ENCODE measurements around the gene AFM. TPM values are rescaled to one million over a fixed set of nuclear protein-coding genes. Genes with fewer than 3 reads are reported as not detected.

Gene AFM
- total and polyA plus RNA-seq, 7 experiments from 2014 or later: not detected

GRCh38 chr4:73501664-73502265 lies 20.2 kb downstream of the AFM start:
- ChIA-PET POLR2A (no interaction called here), CTCF (no interaction called here)
- Mint-ChIP-seq H3K27ac (no peak overlapping the region), H3K36me3 (no peaks in the 10 kb centered on the region), H3K27me3 (peaks cover 0 to 3% (median 0%) of the 10 kb centered on the region in 5 donors), H3K4me3 (no peak overlapping the region), H3K9me3 (peaks cover 0 to 4% (median 0%) of the 10 kb centered on the region in 11 donors), H3K4me1 (peaks cover 0 to 3% (median 0%) of the 10 kb centered on the region in 7 donors)
- H3K4me3 ChIP-seq (ENCODE audit: low read length): no peak overlapping the region
- no peak for DNase-seq
- H3K27ac ChIP-seq (ENCODE audit: low read depth, low read length): no peak overlapping the region
- H3K27me3 ChIP-seq (ENCODE audit: control insufficient read depth in 2 of 2, insufficient read depth in 2 of 2, low read length in 2 of 2): no peaks in the 10 kb centered on the region
- intact Hi-C loops (cut with micrococcal nuclease): no loop called here
- ATAC-seq: no peak
- H3K9me3 ChIP-seq (ENCODE audit: control insufficient read depth in 2 of 3, low read length in 3 of 3): no peaks in the 10 kb centered on the region
- no peaks in the 10 kb centered on the region for H3K36me3 ChIP-seq (ENCODE audit: control insufficient read depth in 2 of 3, insufficient read depth in 3 of 3, low read length in 3 of 3)
- no peaks in the 10 kb centered on the region for H3K4me1 ChIP-seq (ENCODE audit: control insufficient read depth in 2 of 2, insufficient read depth in 2 of 2, low read length in 2 of 2)

DNA sequence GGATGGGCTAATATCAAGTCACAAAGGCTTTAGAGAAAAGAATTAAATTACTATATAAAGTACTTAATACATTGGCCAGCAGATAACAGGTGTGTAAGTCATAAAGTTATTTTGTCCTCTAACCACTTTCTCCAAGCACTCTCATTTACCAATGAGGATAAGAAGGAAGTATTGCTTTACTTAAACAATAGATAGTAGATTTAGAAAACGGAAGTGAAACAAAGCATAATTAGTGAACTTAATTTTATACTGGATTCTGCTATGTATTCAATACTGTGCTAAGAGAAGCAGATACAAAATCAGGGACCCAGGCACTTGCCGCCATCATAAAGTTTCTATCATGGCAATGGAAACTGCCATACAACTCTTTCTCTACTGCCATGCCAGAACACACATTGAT lies 24.0 kb downstream of the AFM start:
- Histone ChIP-seq H3K4me1 (ENCODE audit: control insufficient read depth in 2 of 2, insufficient read depth in 2 of 2, low read length in 2 of 2) (no peaks in the 10 kb centered on the region), H3K4me3 (ENCODE audit: low read length) (no peak overlapping the region), H3K36me3 (ENCODE audit: control insufficient read depth in 2 of 3, insufficient read depth in 3 of 3, low read length in 3 of 3) (no peaks in the 10 kb centered on the region), H3K9me3 (ENCODE audit: control insufficient read depth in 2 of 3, low read length in 3 of 3) (no peaks in the 10 kb centered on the region), H3K27ac (ENCODE audit: low read depth, low read length) (no peak overlapping the region), H3K27me3 (ENCODE audit: control insufficient read depth in 2 of 2, insufficient read depth in 2 of 2, low read length in 2 of 2) (no peaks in the 10 kb centered on the region)
- H3K27ac Mint-ChIP-seq: no peak overlapping the region
- POLR2A ChIA-PET: no interaction called here
- no peak overlapping the region for H3K4me3 Mint-ChIP-seq
- no peaks in the 10 kb centered on the region for H3K27me3 Mint-ChIP-seq
- no peak for DNase-seq
- no peak for ATAC-seq
- H3K9me3 Mint-ChIP-seq: no peaks in the 10 kb centered on the region
- CTCF ChIA-PET: no interaction called here
- H3K36me3 Mint-ChIP-seq: no peaks in the 10 kb centered on the region
- intact Hi-C loops (cut with micrococcal nuclease): no loop called here
- H3K4me1 Mint-ChIP-seq: no peaks in the 10 kb centered on the region

- DNase-seq (no peak), ATAC-seq (no peak)
- Histone ChIP-seq H3K9me3 (ENCODE audit: control insufficient read depth in 2 of 3, low read length in 3 of 3) (no peaks in the 10 kb centered on the region), H3K27me3 (ENCODE audit: control insufficient read depth in 2 of 2, insufficient read depth in 2 of 2, low read length in 2 of 2) (no peaks in the 10 kb centered on the region), H3K4me3 (ENCODE audit: low read length) (no peak overlapping the region), H3K27ac (ENCODE audit: low read depth, low read length) (no peak overlapping the region), H3K4me1 (ENCODE audit: control insufficient read depth in 2 of 2, insufficient read depth in 2 of 2, low read length in 2 of 2) (no peaks in the 10 kb centered on the region), H3K36me3 (ENCODE audit: control insufficient read depth in 2 of 3, insufficient read depth in 3 of 3, low read length in 3 of 3) (no peaks in the 10 kb centered on the region)
- Mint-ChIP-seq H3K4me3 (no peak overlapping the region), H3K36me3 (no peaks in the 10 kb centered on the region), H3K9me3 (no peaks in the 10 kb centered on the region), H3K4me1 (no peaks in the 10 kb centered on the region), H3K27ac (no peak overlapping the region), H3K27me3 (no peaks in the 10 kb centered on the region)
- ChIA-PET POLR2A (no interaction called here), CTCF (no interaction called here)
- intact Hi-C loops (cut with micrococcal nuclease): no loop called here
These were observed 26.0 kb downstream of the AFM start for GRCh38 chr4:73507541-73507940.

- Mint-ChIP-seq H3K27me3 (no peaks in the 10 kb centered on the region), H3K36me3 (no peaks in the 10 kb centered on the region), H3K4me1 (no peaks in the 10 kb centered on the region), H3K4me3 (no peak overlapping the region), H3K9me3 (no peaks in the 10 kb centered on the region), H3K27ac (no peak overlapping the region)
- no peak for ATAC-seq
- H3K9me3 ChIP-seq (ENCODE audit: control insufficient read depth in 2 of 3, low read length in 3 of 3): no peaks in the 10 kb centered on the region
- intact Hi-C loops (cut with micrococcal nuclease): no loop called here
- no peak overlapping the region for H3K27ac ChIP-seq (ENCODE audit: low read depth, low read length)
- H3K4me1 ChIP-seq (ENCODE audit: control insufficient read depth in 2 of 2, insufficient read depth in 2 of 2, low read length in 2 of 2): no peaks in the 10 kb centered on the region
- H3K36me3 ChIP-seq (ENCODE audit: control insufficient read depth in 2 of 3, insufficient read depth in 3 of 3, low read length in 3 of 3): no peaks in the 10 kb centered on the region
- no peaks in the 10 kb centered on the region for H3K27me3 ChIP-seq (ENCODE audit: control insufficient read depth in 2 of 2, insufficient read depth in 2 of 2, low read length in 2 of 2)
- DNase-seq: no peak
- no peak overlapping the region for H3K4me3 ChIP-seq (ENCODE audit: low read length)
- CTCF ChIA-PET: no interaction called here
- POLR2A ChIA-PET: no interaction called here
These were observed 27.1 kb downstream of the AFM start for GRCh38 chr4:73508651-73509050.

DNA sequence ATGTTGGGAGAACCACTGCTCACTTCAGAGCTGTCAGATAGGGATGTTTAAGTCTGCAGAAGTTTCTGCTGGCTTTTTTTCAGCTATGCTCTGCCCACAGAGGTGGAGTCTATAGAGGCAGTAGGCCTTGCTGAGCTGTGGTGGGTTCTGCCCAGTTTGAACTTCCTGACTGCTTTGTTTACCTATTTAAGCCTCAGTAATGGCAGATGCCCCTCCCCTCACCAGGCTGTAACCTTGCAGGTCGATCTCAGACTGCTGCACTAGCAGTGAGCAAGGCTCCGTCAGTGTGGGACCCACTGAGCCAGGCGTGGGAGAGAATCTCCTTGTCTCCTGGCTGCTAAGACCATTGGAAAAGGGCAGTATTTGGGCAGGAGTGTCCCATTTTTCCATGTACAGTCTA lies 36.8 kb downstream of the AFM start:
- Mint-ChIP-seq H3K27me3 (peaks cover 0 to 6% (median 0%) of the 10 kb centered on the region in 5 donors), H3K4me3 (no peak overlapping the region), H3K27ac (no peak overlapping the region), H3K9me3 (peaks cover 0 to 6% (median 0%) of the 10 kb centered on the region in 11 donors), H3K4me1 (no peaks in the 10 kb centered on the region), H3K36me3 (no peaks in the 10 kb centered on the region)
- Histone ChIP-seq H3K27me3 (ENCODE audit: control insufficient read depth in 2 of 2, insufficient read depth in 2 of 2, low read length in 2 of 2) (no peaks in the 10 kb centered on the region), H3K4me3 (ENCODE audit: low read length) (no peak overlapping the region), H3K9me3 (ENCODE audit: control insufficient read depth in 2 of 3, low read length in 3 of 3) (no peaks in the 10 kb centered on the region), H3K4me1 (ENCODE audit: control insufficient read depth in 2 of 2, insufficient read depth in 2 of 2, low read length in 2 of 2) (no peaks in the 10 kb centered on the region), H3K27ac (ENCODE audit: low read depth, low read length) (no peak overlapping the region), H3K36me3 (ENCODE audit: control insufficient read depth in 2 of 3, insufficient read depth in 3 of 3, low read length in 3 of 3) (no peaks in the 10 kb centered on the region)
- no peak for ATAC-seq
- intact Hi-C loops (cut with micrococcal nuclease): no loop called here
- POLR2A ChIA-PET: no interaction called here
- CTCF ChIA-PET: interaction anchor here (0.7 kb wide), 1 partner anchor 1236 kb away, joined by 3 read pairs; no protein-coding TSS in a partner anchor
- DNase-seq: no peak

DNA sequence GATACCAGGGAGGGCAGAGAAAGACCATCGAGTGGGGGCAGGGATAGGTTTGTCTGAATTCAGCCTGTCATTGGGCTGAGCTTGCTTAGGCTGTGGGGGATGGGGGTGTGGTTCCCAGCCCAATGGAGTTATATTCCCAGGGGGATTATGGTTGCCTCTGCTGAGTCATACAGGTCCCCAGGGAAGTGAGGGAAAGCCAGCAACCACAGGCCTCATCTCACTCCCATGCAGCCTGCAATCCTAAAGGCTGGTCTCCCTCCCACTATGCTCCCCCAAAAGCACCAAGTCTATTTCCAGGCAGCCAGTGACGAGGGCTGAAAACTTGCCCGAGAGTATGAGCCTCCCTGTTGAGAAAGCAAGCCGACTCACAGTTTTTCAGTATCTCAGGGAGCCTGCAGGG lies 39.3 kb downstream of the AFM start:
- intact Hi-C loops (cut with micrococcal nuclease): no loop called here
- Mint-ChIP-seq H3K4me1 (no peaks in the 10 kb centered on the region), H3K27ac (no peak overlapping the region), H3K36me3 (no peaks in the 10 kb centered on the region), H3K27me3 (peaks cover 0 to 6% (median 0%) of the 10 kb centered on the region in 5 donors), H3K4me3 (no peak overlapping the region), H3K9me3 (peaks cover 0 to 6% (median 0%) of the 10 kb centered on the region in 11 donors)
- Histone ChIP-seq H3K4me1 (ENCODE audit: control insufficient read depth in 2 of 2, insufficient read depth in 2 of 2, low read length in 2 of 2) (no peaks in the 10 kb centered on the region), H3K27me3 (ENCODE audit: control insufficient read depth in 2 of 2, insufficient read depth in 2 of 2, low read length in 2 of 2) (no peaks in the 10 kb centered on the region), H3K9me3 (ENCODE audit: control insufficient read depth in 2 of 3, low read length in 3 of 3) (no peaks in the 10 kb centered on the region), H3K27ac (ENCODE audit: low read depth, low read length) (no peak overlapping the region), H3K36me3 (ENCODE audit: control insufficient read depth in 2 of 3, insufficient read depth in 3 of 3, low read length in 3 of 3) (no peaks in the 10 kb centered on the region), H3K4me3 (ENCODE audit: low read length) (no peak overlapping the region)
- DNase-seq (no peak), ATAC-seq (no peak)
- ChIA-PET CTCF (no interaction called here), POLR2A (no interaction called here)

DNA sequence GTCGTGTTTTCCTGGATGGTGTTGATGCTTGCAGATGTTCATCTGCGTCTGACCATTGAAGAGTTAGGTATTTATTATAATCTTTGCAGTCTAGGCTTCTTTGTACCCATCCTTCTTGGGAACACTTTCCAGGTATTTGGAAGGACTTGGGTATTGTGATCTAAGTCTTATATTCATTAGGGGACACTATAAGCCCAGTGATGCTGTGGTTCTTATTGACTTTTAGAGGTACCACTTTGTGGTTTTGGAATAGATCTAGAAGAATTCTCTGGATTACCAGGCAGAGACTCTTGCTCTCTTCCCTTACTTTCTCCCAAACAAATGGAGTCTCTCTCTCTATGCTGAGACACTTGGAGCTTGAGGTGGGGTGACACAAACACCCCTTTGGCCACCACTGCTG lies 41.6 kb downstream of the AFM start:
- ATAC-seq (no peak), DNase-seq (no peak)
- intact Hi-C loops (cut with micrococcal nuclease): no loop called here
- no peak overlapping the region for H3K4me3 Mint-ChIP-seq
- peaks cover 0 to 5% (median 0%) of the 10 kb centered on the region in 11 donors for H3K9me3 Mint-ChIP-seq
- no peaks in the 10 kb centered on the region for H3K36me3 ChIP-seq (ENCODE audit: control insufficient read depth in 2 of 3, insufficient read depth in 3 of 3, low read length in 3 of 3)
- H3K27me3 ChIP-seq (ENCODE audit: control insufficient read depth in 2 of 2, insufficient read depth in 2 of 2, low read length in 2 of 2): no peaks in the 10 kb centered on the region
- no peaks in the 10 kb centered on the region for H3K9me3 ChIP-seq (ENCODE audit: control insufficient read depth in 2 of 3, low read length in 3 of 3)
- ChIA-PET POLR2A (no interaction called here), CTCF (no interaction called here)
- peaks cover 0 to 6% (median 0%) of the 10 kb centered on the region in 5 donors for H3K27me3 Mint-ChIP-seq
- no peaks in the 10 kb centered on the region for H3K4me1 Mint-ChIP-seq
- no peaks in the 10 kb centered on the region for H3K4me1 ChIP-seq (ENCODE audit: control insufficient read depth in 2 of 2, insufficient read depth in 2 of 2, low read length in 2 of 2)
- no peak overlapping the region for H3K4me3 ChIP-seq (ENCODE audit: low read length)
- H3K36me3 Mint-ChIP-seq: no peaks in the 10 kb centered on the region
- H3K27ac ChIP-seq (ENCODE audit: low read depth, low read length): no peak overlapping the region
- H3K27ac Mint-ChIP-seq: no peak overlapping the region

All from naive thymus-derived CD4-positive, alpha-beta T cell (primary cell).